HG03378 (cell line): ENCODE measurements around the gene SPTSSA.
"Not testable (repeated sequence)": the region's sequence is repeated elsewhere in the genome, so short reads cannot be mapped to it uniquely, and the experiment has no call there.

Source experiments
- ATAC-seq: cut with Tn5 transposase; IDR thresholded peaks from one replicate; pipeline ENCODE4 v1.9.1; 2021; ENCODE audit warnings: mild to moderate bottlenecking, moderate library complexity; ENCODE audit not compliant: unreplicated experiment

Gene SPTSSA, protein sequence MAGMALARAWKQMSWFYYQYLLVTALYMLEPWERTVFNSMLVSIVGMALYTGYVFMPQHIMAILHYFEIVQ

DNA sequence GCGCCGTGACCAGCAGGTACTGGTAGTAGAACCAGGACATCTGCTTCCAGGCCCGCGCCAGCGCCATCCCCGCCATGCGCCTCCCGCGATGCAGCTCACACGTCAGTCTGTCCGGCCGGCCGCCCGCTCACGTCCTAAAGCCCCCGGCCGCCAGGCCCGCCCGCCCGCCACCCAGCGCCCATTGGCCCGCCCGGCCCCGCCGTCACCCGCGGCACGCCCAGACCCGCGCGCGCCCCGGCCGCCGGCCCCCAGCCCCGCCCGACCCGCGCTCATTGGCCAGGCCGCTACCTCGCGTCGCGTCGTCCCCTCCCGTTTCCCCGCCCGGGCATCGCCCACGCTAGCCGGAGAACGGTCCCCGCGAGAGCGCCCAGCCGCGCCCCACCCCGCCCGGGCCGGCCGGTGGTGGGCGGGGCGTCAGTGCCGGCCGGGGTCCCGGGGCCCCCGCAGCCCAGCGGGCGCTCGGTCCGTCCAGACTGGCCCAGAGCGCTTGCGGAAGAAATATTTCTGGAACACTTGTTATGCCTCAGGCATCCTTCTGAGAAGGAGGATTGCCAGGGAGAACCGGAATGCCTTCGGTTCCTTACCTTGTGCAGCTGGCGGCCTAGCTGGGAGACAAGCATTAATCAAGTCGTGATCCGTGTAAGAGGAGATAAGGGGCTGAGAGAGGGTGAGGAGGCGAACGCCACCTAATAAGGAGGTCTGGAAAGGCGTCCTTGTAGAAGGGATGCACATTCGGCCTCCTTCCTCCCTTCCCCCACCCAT, at the start of gene SPTSSA:
Gene SPTSSA (minus strand): TSS at position 109 of the 762 bp plus-strand sequence. CDS start 33 bp downstream, at position 76.
- peak; percentile 65 for ATAC-seq

GRCh38 chr14:34507884-34508283, 45.8 kb upstream of the SPTSSA start:
- no peak for ATAC-seq

- no peak for ATAC-seq
Measured at GRCh38 chr14:34507459-34507858, 45.4 kb upstream of the SPTSSA start.

- not testable (repeated sequence) for ATAC-seq
Measured at GRCh38 chr14:34505124-34505491, 43.1 kb upstream of the SPTSSA start.

GRCh38 chr14:34504027-34504426, 42.0 kb upstream of the SPTSSA start:
- ATAC-seq = not testable (repeated sequence)

DNA sequence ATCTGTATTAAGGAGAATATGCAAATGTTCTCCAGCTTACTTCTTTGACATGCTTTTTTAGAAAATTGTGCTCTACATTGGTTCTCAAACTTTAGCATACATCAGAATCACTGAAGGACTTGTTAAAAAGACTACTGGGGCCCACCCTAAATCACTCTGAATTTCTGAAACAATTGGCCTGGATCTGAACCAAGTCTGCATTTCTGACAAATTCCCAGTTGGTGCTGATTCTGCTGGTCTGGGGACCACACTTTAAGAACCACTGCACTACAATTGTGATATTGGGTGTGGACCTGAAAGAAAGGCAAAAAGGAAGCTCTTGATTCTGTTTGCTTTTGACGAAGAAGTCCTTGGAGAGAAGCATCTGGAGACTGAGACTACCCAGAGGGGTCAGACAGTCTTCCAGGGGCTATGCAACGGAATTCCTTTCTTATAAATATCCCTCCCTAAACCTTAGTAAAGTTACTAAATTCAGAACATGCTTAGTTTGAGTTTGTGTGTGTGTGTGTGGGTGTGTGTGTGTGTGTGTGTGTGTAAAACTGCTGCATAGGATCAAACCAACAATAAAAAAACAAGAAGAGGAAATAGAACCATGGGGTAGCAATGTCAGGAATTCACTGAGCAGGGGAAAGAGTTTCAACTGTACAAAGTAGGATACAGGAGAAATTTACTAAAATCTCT, 40.6 kb upstream of the SPTSSA start:
- ATAC-seq = no peak

DNA sequence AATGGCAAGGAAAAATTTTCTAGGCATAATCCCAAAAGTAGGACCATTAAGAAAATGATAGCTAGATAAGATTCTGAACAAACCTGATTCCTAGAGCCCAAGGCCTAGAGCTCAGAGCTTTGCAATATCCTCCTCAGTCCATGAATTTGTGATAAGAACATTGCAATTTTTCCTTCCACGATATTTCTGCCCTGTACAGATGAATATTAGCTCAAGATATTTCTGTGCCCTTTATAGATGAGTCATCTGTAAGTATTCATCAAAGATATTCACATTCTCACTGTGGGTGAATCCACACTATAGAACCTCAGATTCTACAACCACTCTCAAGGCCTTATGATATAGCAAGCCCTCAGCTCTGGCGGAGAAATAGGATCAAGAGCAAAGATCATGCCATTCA, 40.0 kb upstream of the SPTSSA start:
- ATAC-seq = no peak

GRCh38 chr14:34501004-34501580, 39.1 kb upstream of the SPTSSA start:
- ATAC-seq = no peak

GRCh38 chr14:34498684-34499412, 36.8 kb upstream of the SPTSSA start:
- ATAC-seq = peak; percentile 51

GRCh38 chr14:34496679-34497513, 34.9 kb upstream of the SPTSSA start:
- no peak for ATAC-seq

DNA sequence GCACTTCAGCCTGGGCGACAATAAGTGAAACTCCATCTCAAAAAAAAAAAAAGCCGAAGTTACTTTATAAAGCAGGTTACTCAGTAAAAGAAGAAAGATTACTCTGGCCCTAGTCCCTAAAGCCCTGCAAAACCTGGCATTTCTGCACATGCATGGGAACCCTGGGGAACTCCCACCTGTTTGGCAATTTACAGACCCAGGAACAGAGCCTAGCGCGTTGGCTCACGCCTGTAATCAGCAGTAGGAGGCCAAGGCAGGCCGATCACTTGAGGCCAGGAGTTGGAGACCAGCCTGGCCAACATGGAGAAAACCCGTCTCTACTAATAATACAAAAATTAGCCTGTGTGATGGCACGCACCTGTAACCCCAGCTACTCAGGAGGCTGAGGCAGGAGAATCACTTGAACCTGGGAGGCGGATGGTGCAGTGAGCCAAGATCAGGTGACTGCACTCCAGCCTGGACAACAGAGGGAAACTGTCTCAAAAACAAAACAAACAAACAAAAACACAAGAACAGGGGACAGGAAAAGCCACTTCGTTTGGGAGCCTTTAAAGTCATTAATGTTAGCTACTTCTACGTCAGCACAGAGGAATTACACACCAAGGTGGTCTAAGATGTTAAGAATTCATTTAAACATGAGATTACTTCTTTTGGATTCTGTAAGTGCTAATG, 34.1 kb upstream of the SPTSSA start:
- no peak for ATAC-seq

DNA sequence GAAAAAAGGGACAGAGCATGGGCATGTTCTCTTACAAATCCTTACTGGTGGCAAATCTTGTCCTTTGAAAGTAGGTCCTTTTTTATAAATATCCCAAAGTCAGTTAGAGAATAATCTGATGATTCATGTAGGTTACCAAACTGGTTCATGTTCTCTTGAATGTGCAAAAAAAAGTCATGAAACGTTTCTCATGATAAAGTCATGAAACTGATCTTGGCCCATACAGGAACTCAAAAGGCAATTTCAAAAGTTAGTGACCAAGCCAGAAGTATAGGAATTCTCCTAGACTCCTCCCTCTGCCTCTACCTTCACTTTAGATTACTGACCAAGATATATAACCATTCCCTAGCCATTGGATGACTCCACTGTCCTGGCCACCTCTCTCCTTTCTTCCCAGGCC, 27.3 kb upstream of the SPTSSA start:
- ATAC-seq = no peak

- ATAC-seq = no peak
Measured at GRCh38 chr14:34488528-34488927, 26.5 kb upstream of the SPTSSA start.

- ATAC-seq = no peak
Measured at GRCh38 chr14:34484726-34485125, 22.7 kb upstream of the SPTSSA start.

- no peak for ATAC-seq
Measured at GRCh38 chr14:34482463-34482862, 20.4 kb upstream of the SPTSSA start.

- ATAC-seq = no peak
Measured at GRCh38 chr14:34479694-34480093, 17.7 kb upstream of the SPTSSA start.

DNA sequence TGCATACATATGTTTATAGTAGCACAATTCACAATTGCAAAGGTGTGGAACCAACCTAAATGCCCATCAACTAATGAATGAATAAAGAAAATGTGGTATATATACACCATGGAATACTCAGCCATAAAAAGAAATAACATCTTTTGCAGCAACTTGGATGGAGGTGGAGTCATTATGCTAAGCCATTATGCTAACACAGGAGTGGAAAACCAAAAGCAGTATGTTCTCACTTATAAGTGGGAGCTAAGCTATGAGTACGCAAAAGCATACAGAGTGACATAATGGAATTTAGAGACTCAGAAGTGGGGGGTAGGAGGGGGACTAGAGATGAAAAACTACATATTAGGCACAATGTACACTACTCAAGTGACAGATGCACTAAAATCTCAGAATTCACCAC, 16.2 kb upstream of the SPTSSA start:
- no peak for ATAC-seq

- ATAC-seq = not testable (repeated sequence)
Measured at GRCh38 chr14:34476036-34476435, 14.0 kb upstream of the SPTSSA start.

- ATAC-seq = no peak
Measured at GRCh38 chr14:34475163-34475562, 13.1 kb upstream of the SPTSSA start.

DNA sequence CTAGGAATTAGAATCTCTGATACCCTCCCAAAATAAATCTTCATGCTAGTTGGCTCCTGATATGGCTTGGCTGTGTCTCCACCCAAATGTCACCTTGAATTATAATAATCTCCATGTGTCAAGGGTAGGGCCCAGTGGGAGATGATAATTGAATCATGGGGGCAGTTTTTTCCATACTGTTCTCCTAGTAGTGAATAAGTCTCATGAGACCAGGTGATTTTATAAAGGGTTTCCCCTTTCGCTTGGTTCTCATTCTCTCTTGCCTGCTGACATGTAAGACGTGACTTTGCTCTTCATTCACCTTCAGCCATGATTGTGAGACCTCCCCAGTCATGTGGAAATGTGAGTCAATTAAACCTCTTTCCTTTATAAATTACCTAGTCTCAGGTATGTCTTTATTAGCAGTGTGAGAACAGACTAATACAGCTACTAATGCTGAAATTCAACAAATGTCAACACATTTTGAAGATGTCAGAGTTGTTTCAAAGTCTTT, 12.2 kb upstream of the SPTSSA start:
- ATAC-seq = no peak
